Pancreas (tissue), 10 donors: ENCODE results near the gene PTPN5. TPM values are rescaled to one million over a fixed set of nuclear protein-coding genes. Genes with fewer than 3 reads are reported as not detected.
A peak's percentile ranks its signal among the peaks of the same experiment; 100 is the strongest.

ENCODE experiments used
- ATAC-seq, 4 donors: fragments of 200-7000 bp; cut with Tn5 transposase; one replicate each; pipeline versions ENCODE4 v1.8.0 to v1.9.1; 2020; ENCODE audit warnings: mild to moderate bottlenecking in 4 of 4, moderate library complexity in 4 of 4
- DNase-seq, 6 donors: peaks; one replicate each; pipeline ENCODE4 v3.0.0-alpha.2; 2020
- FAIRE-seq: peaks from 2 replicates; lab custom pipeline; 2012; peaks lifted over from hg19 to GRCh38; lab: Jason Lieb, UNC
- H3K27ac ChIP-seq, 4 donors: fragments of 200-600 bp; sonication (generic); 1 replicate in 3 of 4; 2 replicates in 1 of 4; pipeline versions ENCODE4 v1.5.0 to v1.8.0; 2020
- H3K27me3 ChIP-seq, 4 donors: fragments of 200-600 bp; one replicate each; pipeline ENCODE4 v1.8.0; 2021
- H3K36me3 ChIP-seq, 3 donors: fragments of 200-600 bp; sonication (generic) in 1 of 3; one replicate each; pipeline versions ENCODE4 v1.5.0 to v1.8.0; 2020 to 2021
- H3K4me1 ChIP-seq, 3 donors: fragments of 200-600 bp; one replicate each; pipeline ENCODE4 v1.8.0; 2021
- H3K4me3 ChIP-seq, 4 donors: fragments of 200-600 bp; sonication (generic) in 2 of 4; one replicate each; pipeline versions ENCODE4 v1.5.0 to v1.8.0; 2020 to 2021
- H3K9me3 ChIP-seq, 4 donors: fragments of 200-600 bp; one replicate each; pipeline ENCODE4 v1.8.0; 2021
- WGBS, 2 donors: extraction: QIAGEN DNeasy Blood & Tissue Kit; methylation state at CpG; one replicate each; pipeline ENCODE4 v1.1.7; 2013; 5-methylcytosine and 5-hydroxymethylcytosine counted together
- intact Hi-C, 3 donors: fragments of 100-400 bp; cut with DNase I; formaldehyde crosslinking; loops; one replicate each; pipeline versions ENCODE4 v1.11.1 to v1.14.2; 2022
- polyA plus RNA-seq, 2 donors: library from polyadenylated mRNA; stranded (reverse); fragments of 200-250 nt; gene quantifications; one replicate each; pipeline ENCODE4 v1.2.3, GENCODE V29; 2013
- total RNA-seq, 6 donors: library from RNA; stranded (reverse); fragmentation: NEBNext Ultra II Directional in 4 of 6; extraction: Animal tissue kit (Norgen Biotek cat#: 25700) in 4 of 6; gene quantifications; one replicate each; pipeline versions ENCODE4 v1.2.1 to v1.2.4, GENCODE V29; 2021 to 2023
- TF ChIP-seq, protein P1 (sequence below), 4 donors: fragments of 200-600 bp; sonication (generic) in 3 of 4; IDR thresholded peaks; one replicate each; pipeline versions ENCODE4 v1.5.0 to v1.8.0; 2021; ENCODE audit warnings: antibody characterized with exemption in 4 of 4
- donor health status: healthy with polysubstance abuse.
- donor health status: DM: no; HTN: no; CAD: no; lungs with moderate emphysema.
- donor health status: DM: no; HTN: no; CAD: no.
- donor health status: control.
- donor health status: control.
- donor health status: Bipolar disorder and iron deficiency.
- donor health status: DM: yes; HTN: yes; CAD: no.
- donor health status: DM: no; HTN: no; CAD: no.
- donor health status: DM: no; HTN: no; CAD: no.
- donor health status: DM: yes; HTN: yes; CAD: no.

The PTPN5 gene
- total and polyA plus RNA-seq, 8 donors: 0.09 to 1.3 (median 0.38) TPM

DNA sequence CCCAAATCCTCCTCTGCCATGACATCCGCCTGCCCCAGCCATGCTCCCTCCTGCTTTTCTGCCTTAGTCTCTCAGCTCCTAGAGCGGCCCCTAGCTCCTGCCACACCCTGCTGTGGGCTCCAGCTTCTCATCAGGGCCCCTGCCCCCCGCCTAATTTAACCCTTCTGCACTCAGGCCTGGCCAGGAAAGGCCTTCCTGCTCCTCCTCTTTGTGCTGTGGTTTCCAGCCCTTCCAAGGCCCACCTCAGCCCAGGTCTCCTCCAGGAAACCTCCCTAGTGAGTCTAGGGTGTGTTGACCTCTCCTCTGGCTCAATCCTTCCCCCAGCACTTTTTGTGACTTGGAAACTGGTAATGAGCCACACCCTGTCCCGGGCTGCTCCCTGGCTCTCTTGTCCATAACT lies 11.3 kb downstream of the PTPN5 start:
- TF ChIP-seq, protein P1, sequence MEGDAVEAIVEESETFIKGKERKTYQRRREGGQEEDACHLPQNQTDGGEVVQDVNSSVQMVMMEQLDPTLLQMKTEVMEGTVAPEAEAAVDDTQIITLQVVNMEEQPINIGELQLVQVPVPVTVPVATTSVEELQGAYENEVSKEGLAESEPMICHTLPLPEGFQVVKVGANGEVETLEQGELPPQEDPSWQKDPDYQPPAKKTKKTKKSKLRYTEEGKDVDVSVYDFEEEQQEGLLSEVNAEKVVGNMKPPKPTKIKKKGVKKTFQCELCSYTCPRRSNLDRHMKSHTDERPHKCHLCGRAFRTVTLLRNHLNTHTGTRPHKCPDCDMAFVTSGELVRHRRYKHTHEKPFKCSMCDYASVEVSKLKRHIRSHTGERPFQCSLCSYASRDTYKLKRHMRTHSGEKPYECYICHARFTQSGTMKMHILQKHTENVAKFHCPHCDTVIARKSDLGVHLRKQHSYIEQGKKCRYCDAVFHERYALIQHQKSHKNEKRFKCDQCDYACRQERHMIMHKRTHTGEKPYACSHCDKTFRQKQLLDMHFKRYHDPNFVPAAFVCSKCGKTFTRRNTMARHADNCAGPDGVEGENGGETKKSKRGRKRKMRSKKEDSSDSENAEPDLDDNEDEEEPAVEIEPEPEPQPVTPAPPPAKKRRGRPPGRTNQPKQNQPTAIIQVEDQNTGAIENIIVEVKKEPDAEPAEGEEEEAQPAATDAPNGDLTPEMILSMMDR (IDR thresholded peaks at IDR 0.05): no peak
- DNase-seq: no peak
- Histone ChIP-seq H3K27me3 (no peaks in the 10 kb centered on the region), H3K36me3 (no peaks in the 10 kb centered on the region), H3K4me3 (no peak overlapping the region), H3K4me1 (no peaks in the 10 kb centered on the region), H3K9me3 (no peaks in the 10 kb centered on the region), H3K27ac (no peak overlapping the region)
- intact Hi-C loops: no loop called here
- FAIRE-seq: no peak
- ATAC-seq: no peak
- 70 to 85% methylated on average over 4 of the region's 4 CpGs for WGBS, 2 donors

DNA sequence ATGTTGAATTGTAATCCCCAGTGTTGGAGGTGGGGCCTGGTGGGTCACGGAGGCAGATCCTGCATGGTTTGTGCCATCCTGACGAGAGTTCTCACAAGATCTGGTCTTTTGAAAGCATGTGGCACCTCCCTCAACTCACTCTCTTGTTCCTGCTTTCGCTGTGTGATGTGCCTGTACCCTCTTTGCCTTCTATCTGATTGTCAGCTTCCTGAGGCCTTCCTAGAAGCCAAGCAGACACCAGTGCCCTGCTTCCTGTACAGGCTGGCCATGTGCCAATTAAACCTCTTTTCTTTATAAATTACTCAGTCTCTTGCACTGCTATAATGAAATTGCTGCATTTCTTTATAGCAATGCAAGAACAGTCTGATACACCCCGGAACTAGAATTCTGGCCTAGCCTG lies 13.1 kb downstream of the PTPN5 start:
- TF ChIP-seq, protein P1 (IDR thresholded peaks at IDR 0.05): no peak
- Histone ChIP-seq H3K27me3 (no peaks in the 10 kb centered on the region), H3K4me1 (no peaks in the 10 kb centered on the region), H3K9me3 (no peaks in the 10 kb centered on the region), H3K4me3 (no peak overlapping the region), H3K27ac (no peak overlapping the region), H3K36me3 (no peaks in the 10 kb centered on the region)
- intact Hi-C loops: no loop called here
- WGBS, 2 donors: 88 to 94% methylated on average over 4 of the region's 4 CpGs
- no peak for ATAC-seq
- no peak for FAIRE-seq
- DNase-seq: no peak

DNA sequence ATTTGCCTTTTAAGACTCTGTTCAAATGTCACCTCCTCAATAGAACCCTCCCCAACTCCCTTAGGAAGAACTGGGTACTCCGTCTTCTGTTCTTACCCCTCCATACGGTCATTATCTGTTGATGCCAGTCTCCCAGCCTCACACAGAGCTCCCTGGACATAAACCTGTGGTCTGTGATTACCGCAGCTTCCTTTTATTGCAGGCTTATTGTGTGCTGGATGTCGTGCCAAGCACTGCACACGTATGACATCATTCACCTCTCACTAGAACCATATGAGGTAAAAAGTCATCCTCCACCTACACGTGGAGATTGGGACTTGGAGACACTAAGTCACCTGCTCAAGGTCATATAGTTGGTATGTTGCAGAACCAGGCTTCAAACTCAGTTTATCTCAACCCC lies 15.3 kb downstream of the PTPN5 start:
- intact Hi-C loops: no loop called here
- H3K27me3 ChIP-seq: no peaks in the 10 kb centered on the region
- no peak for DNase-seq
- no peaks in the 10 kb centered on the region for H3K9me3 ChIP-seq
- WGBS, 2 donors: 39 to 48% methylated on average over 6 of the region's 6 CpGs
- no peaks in the 10 kb centered on the region for H3K4me1 ChIP-seq
- no peak for ATAC-seq
- H3K4me3 ChIP-seq: no peak overlapping the region
- no peak overlapping the region for H3K27ac ChIP-seq
- no peak for FAIRE-seq
- no peaks in the 10 kb centered on the region for H3K36me3 ChIP-seq
- TF ChIP-seq, protein P1 (IDR thresholded peaks at IDR 0.05): no peak

DNA sequence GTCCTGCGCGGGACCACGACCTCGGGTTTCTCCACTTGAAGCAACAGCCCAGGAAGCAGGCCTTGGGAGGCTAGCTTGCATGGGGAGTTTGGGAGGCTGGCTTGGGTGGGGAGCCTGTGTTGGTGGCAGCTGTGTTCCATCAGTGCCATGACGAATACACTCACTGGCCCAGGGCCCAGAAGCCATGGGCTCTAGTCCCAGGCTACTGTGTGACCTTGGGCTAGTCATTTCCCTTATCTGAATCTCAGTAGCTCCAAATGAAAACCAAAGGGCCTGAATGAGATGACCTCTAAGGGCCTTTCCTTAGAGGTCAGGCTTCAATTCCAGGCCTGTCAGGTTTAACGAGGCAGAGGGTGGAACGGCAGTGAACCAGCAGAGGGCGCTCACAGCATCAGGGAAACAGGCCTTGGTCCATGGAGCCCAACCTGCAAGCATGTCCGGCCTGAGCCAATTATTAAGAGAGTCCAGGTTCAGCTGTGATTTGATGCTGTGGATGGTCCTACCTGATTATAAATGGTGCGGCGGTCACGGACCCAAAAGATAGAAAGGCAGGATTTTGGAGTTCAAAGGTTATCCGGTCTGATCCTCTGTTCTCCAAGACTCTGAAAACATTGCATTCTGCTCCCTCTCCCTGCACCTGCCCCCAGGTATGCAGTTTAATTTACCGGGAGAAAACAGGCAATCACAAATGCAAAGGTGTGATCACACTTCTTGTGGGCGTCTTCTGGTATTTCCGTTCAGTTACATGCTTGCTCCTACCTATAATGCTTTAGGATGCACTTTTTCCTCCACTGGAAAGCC lies 15.9 kb downstream of the PTPN5 start:
- H3K36me3 ChIP-seq: no peaks in the 10 kb centered on the region
- no peaks in the 10 kb centered on the region for H3K27me3 ChIP-seq
- H3K4me3 ChIP-seq: no peak overlapping the region
- H3K4me1 ChIP-seq: no peaks in the 10 kb centered on the region
- H3K27ac ChIP-seq: no peak overlapping the region
- TF ChIP-seq, protein P1 (IDR thresholded peaks at IDR 0.05): peak; percentile 49 to 74 (median 62)
- no peaks in the 10 kb centered on the region for H3K9me3 ChIP-seq
- DNase-seq: peak; percentile 58 to 91 (median 80)
- ATAC-seq: peak; percentile 78 to 95 (median 88)
- intact Hi-C loops: no loop called here
- no peak for FAIRE-seq
- 30 to 44% methylated on average over 16 of the region's 16 CpGs for WGBS, 2 donors

DNA sequence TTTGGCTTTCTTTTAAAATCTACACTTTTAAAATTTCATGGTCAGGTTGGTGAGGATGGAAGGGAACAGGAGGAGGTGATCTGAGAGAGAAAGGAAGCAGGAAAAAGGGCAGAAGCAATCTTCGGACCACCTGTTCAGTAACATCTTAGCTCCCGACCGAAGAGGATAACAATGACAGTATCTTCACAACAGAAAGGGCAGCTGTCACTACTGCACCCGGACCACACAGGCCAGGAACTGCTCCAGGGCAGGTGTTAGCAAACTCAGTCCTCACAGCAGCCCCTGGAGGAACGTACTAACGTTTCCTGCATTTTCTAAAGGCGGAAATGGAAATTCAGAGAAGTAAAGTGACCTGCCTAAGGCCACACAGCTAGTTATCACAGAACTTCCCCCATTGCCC lies 16.8 kb downstream of the PTPN5 start:
- Histone ChIP-seq H3K27ac (no peak overlapping the region), H3K27me3 (no peaks in the 10 kb centered on the region), H3K4me1 (no peaks in the 10 kb centered on the region), H3K4me3 (no peak overlapping the region), H3K36me3 (no peaks in the 10 kb centered on the region), H3K9me3 (no peaks in the 10 kb centered on the region)
- FAIRE-seq: no peak
- ATAC-seq: no peak
- TF ChIP-seq, protein P1 (IDR thresholded peaks at IDR 0.05): no peak
- intact Hi-C loops: no loop called here
- no peak for DNase-seq
- 69 to 82% methylated on average over 7 of the region's 7 CpGs for WGBS, 2 donors
